Bronchial epithelial cell (primary cell): Measurements from ENCODE around the gene HYLS1. TPM values are rescaled to one million over a fixed set of nuclear protein-coding genes. Genes with fewer than 3 reads are reported as not detected.
A peak's percentile ranks its signal among the peaks of the same experiment; 100 is the strongest.

ENCODE experiments used
- DNase-seq: peaks from one replicate; pipeline ENCODE4 v3.0.0-alpha.2; 2010; ENCODE audit warnings: low read depth
- FAIRE-seq: peaks from 2 replicates; lab custom pipeline; 2011; peaks lifted over from hg19 to GRCh38; lab: Jason Lieb, UNC
- H3K27me3 ChIP-seq: 2 replicates; pipeline ENCODE4 v1.5.1; 2011; ENCODE audit warnings: low read length; ENCODE audit not compliant: control insufficient read depth, insufficient read depth
- H3K36me3 ChIP-seq: 2 replicates; pipeline ENCODE4 v1.5.1; 2011; ENCODE audit warnings: low read length; ENCODE audit not compliant: control insufficient read depth, insufficient read depth
- H3K4me3 ChIP-seq: 2 replicates; pipeline ENCODE4 v1.5.1; 2011; ENCODE audit warnings: mild to moderate bottlenecking, low read depth, low read length, control low read depth
- total RNA-seq: library from RNA; depleted of rRNA; stranded (reverse); fragments of >200 nt; gene quantifications from 2 replicates; pipeline ENCODE4 v1.2.1, GENCODE V29; 2014
- TF ChIP-seq, protein P1 (sequence below): IDR thresholded peaks from 2 replicates; pipeline ENCODE4 v1.5.1; 2011; ENCODE audit warnings: mild to moderate bottlenecking, moderate library complexity, low read length, control low read depth, inconsistent platforms; ENCODE audit not compliant: insufficient read depth, severe bottlenecking

The HYLS1 gene
- total RNA-seq, 1 donor from 2014 or later, result 2.9 TPM

DNA sequence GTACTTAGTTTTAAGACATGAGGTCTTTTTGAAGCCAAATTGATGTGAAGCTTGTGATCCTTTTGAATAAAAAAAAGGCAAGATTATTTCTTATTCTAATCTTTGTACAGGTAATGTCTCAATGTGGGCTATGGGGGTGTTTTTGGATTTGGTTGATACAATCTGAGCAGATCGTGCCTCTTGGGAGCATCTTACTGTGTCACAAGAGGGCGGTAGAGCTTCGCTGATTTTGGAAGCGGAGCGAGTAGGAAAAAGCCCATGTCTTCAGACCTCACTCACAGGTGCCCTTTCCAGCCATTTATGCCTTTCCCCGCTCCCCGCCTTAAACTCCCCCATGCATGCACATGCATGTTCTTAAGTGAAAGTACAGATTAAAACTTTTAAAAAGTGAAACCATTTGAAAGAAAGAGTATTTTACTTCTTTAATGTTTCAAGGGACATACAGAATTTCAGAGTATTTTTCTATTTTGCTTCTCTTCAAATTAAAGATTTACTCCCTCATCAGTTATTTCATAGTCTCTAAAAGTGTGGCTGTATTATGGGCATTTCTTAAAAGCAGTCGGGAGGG lies 35.6 kb downstream of the HYLS1 start:
- Histone ChIP-seq H3K4me3 (no peak overlapping the region), H3K27me3 (no peaks in the 10 kb centered on the region), H3K36me3 (no peaks in the 10 kb centered on the region)
- FAIRE-seq (no peak), DNase-seq (peak; percentile 67)
- TF ChIP-seq, protein P1, sequence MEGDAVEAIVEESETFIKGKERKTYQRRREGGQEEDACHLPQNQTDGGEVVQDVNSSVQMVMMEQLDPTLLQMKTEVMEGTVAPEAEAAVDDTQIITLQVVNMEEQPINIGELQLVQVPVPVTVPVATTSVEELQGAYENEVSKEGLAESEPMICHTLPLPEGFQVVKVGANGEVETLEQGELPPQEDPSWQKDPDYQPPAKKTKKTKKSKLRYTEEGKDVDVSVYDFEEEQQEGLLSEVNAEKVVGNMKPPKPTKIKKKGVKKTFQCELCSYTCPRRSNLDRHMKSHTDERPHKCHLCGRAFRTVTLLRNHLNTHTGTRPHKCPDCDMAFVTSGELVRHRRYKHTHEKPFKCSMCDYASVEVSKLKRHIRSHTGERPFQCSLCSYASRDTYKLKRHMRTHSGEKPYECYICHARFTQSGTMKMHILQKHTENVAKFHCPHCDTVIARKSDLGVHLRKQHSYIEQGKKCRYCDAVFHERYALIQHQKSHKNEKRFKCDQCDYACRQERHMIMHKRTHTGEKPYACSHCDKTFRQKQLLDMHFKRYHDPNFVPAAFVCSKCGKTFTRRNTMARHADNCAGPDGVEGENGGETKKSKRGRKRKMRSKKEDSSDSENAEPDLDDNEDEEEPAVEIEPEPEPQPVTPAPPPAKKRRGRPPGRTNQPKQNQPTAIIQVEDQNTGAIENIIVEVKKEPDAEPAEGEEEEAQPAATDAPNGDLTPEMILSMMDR, result peak; percentile 87

DNA sequence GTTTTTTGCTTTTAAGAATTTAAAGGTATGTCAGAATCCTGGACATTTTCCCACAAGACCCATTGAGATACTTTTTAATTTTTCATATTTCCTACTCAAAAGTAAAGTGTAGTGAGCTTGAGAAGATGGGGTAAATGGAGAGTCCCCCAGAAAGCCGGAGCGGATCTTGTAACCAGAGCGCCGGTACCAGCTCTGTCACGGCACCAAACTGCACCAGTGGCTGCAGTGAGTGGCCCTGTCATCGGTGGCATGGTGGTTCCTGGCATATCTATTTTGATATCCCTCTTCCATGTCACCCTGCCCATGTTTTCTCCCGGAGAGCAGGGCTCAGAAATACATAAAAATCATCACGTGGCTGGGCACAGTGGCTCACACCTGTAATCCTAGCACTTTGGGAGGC lies 36.2 kb downstream of the HYLS1 start:
- DNase-seq, result no peak

GRCh38 chr11:125924384-125925007 lies 37.0 kb downstream of the HYLS1 start:
- DNase-seq (no peak), FAIRE-seq (no peak)
- Histone ChIP-seq H3K27me3 (no peaks in the 10 kb centered on the region), H3K4me3 (no peak overlapping the region), H3K36me3 (no peaks in the 10 kb centered on the region)
- TF ChIP-seq, protein P1, result no peak

More for the DNA sequence above, 36.2 kb downstream of the HYLS1 start:
- Histone ChIP-seq H3K36me3 (no peaks in the 10 kb centered on the region), H3K4me3 (no peak overlapping the region), H3K27me3 (no peaks in the 10 kb centered on the region)
- TF ChIP-seq, protein P1, result no peak
- FAIRE-seq, result no peak

DNA sequence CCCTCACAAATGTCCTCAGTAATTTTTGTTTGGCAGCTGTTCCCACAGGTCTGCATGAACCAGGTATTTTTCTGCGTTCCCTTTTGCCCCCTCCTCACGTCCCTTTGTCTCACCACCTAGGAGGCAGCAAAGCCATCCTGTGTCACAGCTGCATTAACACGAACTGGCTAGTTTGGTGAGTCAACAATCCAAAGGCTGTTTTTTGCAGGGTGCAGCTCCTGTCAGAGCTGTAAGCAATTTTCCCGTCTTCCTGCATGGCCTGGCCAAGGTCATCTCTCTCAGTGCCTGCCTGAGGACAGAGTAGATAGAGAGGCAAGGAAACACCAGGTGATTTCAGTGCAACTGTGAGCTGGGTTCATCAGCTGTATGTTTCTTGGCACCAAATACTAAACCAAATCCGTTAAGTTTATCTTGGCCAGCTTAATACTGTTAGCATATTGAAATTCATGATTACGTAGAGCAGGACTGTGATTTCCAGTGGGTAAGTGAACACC lies 37.8 kb downstream of the HYLS1 start:
- FAIRE-seq (no peak), DNase-seq (peak; percentile 9)
- TF ChIP-seq, protein P1, result no peak
- Histone ChIP-seq H3K27me3 (no peaks in the 10 kb centered on the region), H3K36me3 (no peaks in the 10 kb centered on the region), H3K4me3 (no peak overlapping the region)

DNA sequence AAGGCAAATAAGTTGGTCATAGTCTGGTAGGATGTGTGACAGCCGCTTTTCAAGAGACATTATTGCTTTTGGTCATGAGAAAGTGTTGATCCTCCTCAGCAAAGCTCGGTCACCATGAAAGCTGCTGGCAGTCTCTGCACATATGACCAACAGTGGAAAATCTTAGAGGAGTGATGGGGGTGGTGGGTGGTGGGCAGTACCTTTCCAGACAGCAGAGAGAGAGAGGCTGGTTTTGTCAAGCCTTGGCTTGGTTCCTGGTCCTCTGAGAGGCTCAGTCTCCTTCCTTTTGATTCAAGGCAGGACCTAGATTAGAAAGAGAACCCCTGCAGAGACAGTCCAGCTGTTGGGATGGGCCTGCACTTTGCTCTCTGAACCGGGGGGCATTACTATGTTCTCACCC lies 38.3 kb downstream of the HYLS1 start:
- TF ChIP-seq, protein P1, result no peak
- no peaks in the 10 kb centered on the region for H3K27me3 ChIP-seq
- H3K4me3 ChIP-seq, result no peak overlapping the region
- H3K36me3 ChIP-seq, result no peaks in the 10 kb centered on the region
- DNase-seq, result no peak
- no peak for FAIRE-seq

- DNase-seq (no peak), FAIRE-seq (no peak)
- Histone ChIP-seq H3K36me3 (no peaks in the 10 kb centered on the region), H3K27me3 (no peaks in the 10 kb centered on the region), H3K4me3 (no peak overlapping the region)
- TF ChIP-seq, protein P1, result no peak
These were observed 39.2 kb downstream of the HYLS1 start for GRCh38 chr11:125926682-125927081.
